Stimulated activated naive CD8-positive, alpha-beta T cell treated with anti-CD3 and anti-CD28 coated beads, Interleukin-15, amount 100 ng/mL, for 72 hours (primary cell): ENCODE results near the gene FN3KRP.
"Not testable (repeated sequence)": the region's sequence is repeated elsewhere in the genome, so short reads cannot be mapped to it uniquely, and the experiment has no call there.

Experiments used
- ATAC-seq: fragments of 150-1000 bp; cut with Tn5 transposase; 2 replicates; pipeline ENCODE4 v1.10.0; 2021; ENCODE audit warnings: mild to moderate bottlenecking, moderate library complexity
- DNase-seq, 2 donors: peaks; one replicate each; pipeline ENCODE4 v3.0.0; 2021 to 2022
- H3K27ac Mint-ChIP-seq, 2 donors: one replicate each; pipeline ENCODE4 v1.8.0; 2022; ENCODE audit warnings: mild to moderate bottlenecking in 2 of 2, mixed read lengths in 2 of 2, moderate library complexity in 2 of 2
- H3K27me3 Mint-ChIP-seq: one replicate; pipeline ENCODE4 v1.8.0; 2022; ENCODE audit warnings: mixed read lengths
- H3K4me1 Mint-ChIP-seq: one replicate; pipeline ENCODE4 v1.8.0; 2022; ENCODE audit warnings: mild to moderate bottlenecking, mixed read lengths
- H3K4me3 Mint-ChIP-seq, 2 donors: one replicate each; pipeline ENCODE4 v1.8.0; 2022; ENCODE audit warnings: mild to moderate bottlenecking in 2 of 2, mixed read lengths in 2 of 2, moderate library complexity in 1 of 2
- H3K9me3 Mint-ChIP-seq, 2 donors: one replicate each; pipeline ENCODE4 v1.8.0; 2022; ENCODE audit warnings: mixed read lengths in 2 of 2

Gene FN3KRP

DNA sequence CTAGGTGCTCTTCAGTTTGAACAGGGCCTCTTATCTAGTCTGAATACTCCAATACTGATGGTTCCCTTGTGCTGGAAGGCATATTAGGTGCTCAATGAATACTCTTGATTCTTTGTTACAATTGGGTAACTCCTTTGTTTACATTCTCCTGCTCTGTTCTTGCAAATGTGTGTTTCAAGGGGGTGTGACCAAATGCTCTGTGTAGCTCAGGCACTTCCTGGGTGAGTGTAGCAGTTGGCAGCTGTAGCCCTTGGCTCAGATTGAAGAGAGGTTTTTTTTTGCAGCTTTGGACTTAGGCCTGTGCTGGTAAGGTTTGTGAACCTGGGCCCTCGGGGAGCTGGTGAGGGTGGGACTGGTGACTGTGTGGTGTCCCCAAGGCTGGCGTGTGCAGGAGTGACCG is 55.5 kb downstream of the FN3KRP start:
- Mint-ChIP-seq H3K4me3 (no peak overlapping the region), H3K27me3 (no peaks in the 10 kb centered on the region), H3K9me3 (no peaks in the 10 kb centered on the region), H3K27ac (no peak overlapping the region), H3K4me1 (peaks cover 37% of the 10 kb centered on the region)
- DNase-seq = no peak
- no peak for ATAC-seq

DNA sequence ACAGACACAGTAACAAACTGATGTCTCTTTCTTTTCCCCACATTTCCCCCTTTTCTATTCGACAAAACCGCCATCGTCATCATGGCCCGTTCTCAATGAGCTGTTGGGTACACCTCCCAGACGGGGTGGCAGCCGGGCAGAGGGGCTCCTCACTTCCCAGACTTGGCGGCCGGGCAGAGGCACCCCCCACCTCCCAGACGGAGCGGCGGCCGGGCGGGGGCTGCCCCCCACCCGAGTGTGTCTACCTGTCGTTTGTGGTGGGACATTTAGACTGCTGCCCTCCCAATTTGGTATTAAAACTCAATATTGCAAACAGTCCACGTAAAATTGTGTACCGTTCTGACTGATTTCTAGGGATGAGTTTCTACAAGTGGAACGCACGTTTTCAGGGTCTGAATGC is 58.0 kb downstream of the FN3KRP start:
- H3K9me3 Mint-ChIP-seq, H3K27me3 Mint-ChIP-seq, DNase-seq, ATAC-seq, H3K27ac Mint-ChIP-seq, H3K4me3 Mint-ChIP-seq: not testable (repeated sequence)
- peaks cover 35% of the 10 kb centered on the region for H3K4me1 Mint-ChIP-seq

DNA sequence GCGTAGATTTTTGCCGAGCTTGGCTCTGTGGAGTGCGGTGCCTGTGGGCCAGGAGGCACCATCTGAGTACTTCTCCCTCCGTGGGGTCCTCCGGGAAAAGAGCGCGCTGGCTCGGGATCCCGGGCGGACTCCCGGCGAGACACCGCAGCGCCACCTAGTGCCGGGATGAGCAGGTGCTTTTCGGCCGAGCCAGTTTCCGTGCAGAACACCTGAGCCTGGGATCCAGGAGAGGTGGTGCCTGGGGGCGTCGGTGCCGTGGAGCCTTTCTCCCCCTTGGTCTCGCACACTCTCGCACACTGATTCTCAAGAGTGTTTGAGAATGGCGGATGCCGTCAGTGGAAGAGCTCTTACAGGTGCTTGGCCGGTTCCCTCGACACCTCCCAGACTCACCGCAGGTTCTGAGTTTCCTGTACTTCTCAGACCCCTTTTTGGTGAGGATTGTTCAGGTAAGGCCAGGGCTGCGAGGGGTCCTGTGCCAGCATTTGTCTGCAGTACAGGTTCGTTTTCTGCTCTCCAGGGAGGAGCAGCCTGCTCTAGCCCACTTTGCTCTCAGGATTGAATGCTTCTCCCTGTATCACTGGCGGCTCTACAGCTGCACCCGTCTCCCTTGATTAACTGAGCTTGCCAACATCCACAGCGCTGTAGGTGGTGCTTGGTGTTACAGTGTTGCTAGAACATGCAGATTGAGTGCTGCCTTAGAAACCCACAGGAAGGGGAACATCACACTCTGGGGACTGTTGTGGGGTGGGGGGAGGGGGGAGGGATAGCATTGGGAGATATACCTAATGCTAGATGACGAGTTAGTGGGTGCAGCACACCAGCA is 58.7 kb downstream of the FN3KRP start:
- H3K4me3 Mint-ChIP-seq = peak overlapping the region in 1 of 2 donors; percentile 13
- no peaks in the 10 kb centered on the region for H3K9me3 Mint-ChIP-seq
- DNase-seq = peak; percentile 26 to 35
- peak; percentile 53 for ATAC-seq
- no peak overlapping the region for H3K27ac Mint-ChIP-seq
- H3K27me3 Mint-ChIP-seq = no peaks in the 10 kb centered on the region
- H3K4me1 Mint-ChIP-seq = peaks cover 35% of the 10 kb centered on the region

DNA sequence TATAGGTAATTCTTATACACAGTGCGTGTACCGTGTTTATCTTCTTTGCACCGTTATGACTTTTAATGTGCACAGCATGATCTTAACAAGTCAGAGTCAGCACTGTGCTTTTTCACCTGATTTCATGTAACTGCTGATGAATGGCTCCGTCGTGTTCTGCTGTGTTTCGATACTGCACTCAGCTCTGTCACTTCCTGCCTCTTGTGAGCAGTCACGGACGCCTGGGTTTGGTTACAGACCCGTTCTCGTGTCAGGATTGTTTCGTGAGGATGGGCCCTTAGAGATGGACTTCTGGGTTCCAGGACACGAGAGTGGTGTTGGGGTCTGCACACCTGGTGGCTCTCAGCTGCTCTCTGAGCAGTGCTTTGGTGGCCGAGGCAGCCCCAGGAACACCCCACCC is 59.9 kb downstream of the FN3KRP start:
- Mint-ChIP-seq H3K9me3 (no peaks in the 10 kb centered on the region), H3K27ac (no peak overlapping the region), H3K4me1 (peaks cover 35% of the 10 kb centered on the region), H3K4me3 (peak overlapping the region in 1 of 2 donors; percentile 46), H3K27me3 (no peaks in the 10 kb centered on the region)
- ATAC-seq = peak; percentile 57
- DNase-seq = no peak
